Stimulated activated CD8-positive, alpha-beta memory T cell treated with anti-CD3 and anti-CD28 coated beads, Interleukin-12 subunit alpha, Interleukin-12 subunit beta, amount 100 ng/mL, for 4 hours (primary cell): ENCODE data around the gene PCDHGA7.
"Not testable (repeated sequence)": the region's sequence is repeated elsewhere in the genome, so short reads cannot be mapped to it uniquely, and the experiment has no call there.

Experiments used
- DNase-seq: peaks from one replicate; pipeline ENCODE4 v3.0.0-alpha.2; 2020; ENCODE audit warnings: low read depth

PCDHGA7 gene

GRCh38 chr5:141430332-141431113 is 48.0 kb downstream of the PCDHGA7 start, which contains the start of gene PCDHGA12:
TSS of gene PCDHGA12 (plus strand) at chr5:141430507. CDS start at chr5:141430760, 253 bp downstream.
- no peak for DNase-seq

- DNase-seq = no peak
Observed at GRCh38 chr5:141431286-141431685, 48.7 kb downstream of the PCDHGA7 start.

GRCh38 chr5:141432308-141432707 is 49.8 kb downstream of the PCDHGA7 start:
- not testable (repeated sequence) for DNase-seq

- DNase-seq = not testable (repeated sequence)
Observed at GRCh38 chr5:141432726-141433125, 50.2 kb downstream of the PCDHGA7 start.

GRCh38 chr5:141434006-141434405 is 51.5 kb downstream of the PCDHGA7 start:
- DNase-seq = no peak
